ENCODE data around the gene CPLX1. TPM values are rescaled to one million over a fixed set of nuclear protein-coding genes. Genes with fewer than 3 reads are reported as not detected.

CPLX1 gene
- total RNA-seq, 2 donors from 2014 or later: 0.85 to 1.2 TPM

- DNase-seq (ENCODE audit: low spot score) (no peak), ATAC-seq (ENCODE audit: insufficient number of reproducible peaks, low FRiP score, low read depth) (no peak)
- Histone ChIP-seq H3K4me3 (peak overlapping the region; percentile 54), H3K9me3 (no peaks in the 10 kb centered on the region), H3K36me3 (no peaks in the 10 kb centered on the region), H3K27ac (no peak overlapping the region), H3K27me3 (replicated peaks; ENCODE audit: insufficient read depth) (peaks cover 11% of the 10 kb centered on the region), H3K4me1 (ENCODE audit: control insufficient read depth in 1 of 2, low read depth in 2 of 2) (peaks cover 3 to 21% of the 10 kb centered on the region in 2 donors)
- TF ChIP-seq CTCF (IDR thresholded peaks at IDR 0.05): no peak
Measured at GRCh38 chr4:795726-796119, 30.2 kb downstream of the CPLX1 start.

GRCh38 chr4:794900-795725 is 30.8 kb downstream of the CPLX1 start:
- no peak overlapping the region for H3K27ac ChIP-seq
- H3K4me3 ChIP-seq: peak overlapping the region; percentile 54
- ATAC-seq (ENCODE audit: insufficient number of reproducible peaks, low FRiP score, low read depth): no peak
- H3K4me1 ChIP-seq (ENCODE audit: control insufficient read depth in 1 of 2, low read depth in 2 of 2): peaks cover 3 to 21% of the 10 kb centered on the region in 2 donors
- H3K27me3 ChIP-seq (replicated peaks; ENCODE audit: insufficient read depth): peaks cover 11% of the 10 kb centered on the region
- no peak for TF ChIP-seq CTCF (IDR thresholded peaks at IDR 0.05)
- no peaks in the 10 kb centered on the region for H3K36me3 ChIP-seq
- DNase-seq (ENCODE audit: low spot score): no peak
- no peaks in the 10 kb centered on the region for H3K9me3 ChIP-seq

- H3K9me3 ChIP-seq: no peaks in the 10 kb centered on the region
- no peaks in the 10 kb centered on the region for H3K36me3 ChIP-seq
- no peak for DNase-seq (ENCODE audit: low spot score)
- peaks cover 3 to 21% of the 10 kb centered on the region in 2 donors for H3K4me1 ChIP-seq (ENCODE audit: control insufficient read depth in 1 of 2, low read depth in 2 of 2)
- no peak for TF ChIP-seq CTCF (IDR thresholded peaks at IDR 0.05)
- ATAC-seq (ENCODE audit: insufficient number of reproducible peaks, low FRiP score, low read depth): no peak
- H3K27ac ChIP-seq: no peak overlapping the region
- H3K27me3 ChIP-seq (replicated peaks; ENCODE audit: insufficient read depth): peaks cover 11% of the 10 kb centered on the region
- no peak overlapping the region for H3K4me3 ChIP-seq
Measured at GRCh38 chr4:793941-794621, 31.8 kb downstream of the CPLX1 start.

GRCh38 chr4:793093-793861 is 32.7 kb downstream of the CPLX1 start:
- Histone ChIP-seq H3K4me3 (no peak overlapping the region), H3K9me3 (no peaks in the 10 kb centered on the region), H3K36me3 (no peaks in the 10 kb centered on the region), H3K4me1 (ENCODE audit: control insufficient read depth in 1 of 2, low read depth in 2 of 2) (peaks cover 3 to 21% of the 10 kb centered on the region in 2 donors), H3K27me3 (replicated peaks; ENCODE audit: insufficient read depth) (peaks cover 11% of the 10 kb centered on the region), H3K27ac (no peak overlapping the region)
- no peak for ATAC-seq (ENCODE audit: insufficient number of reproducible peaks, low FRiP score, low read depth)
- no peak for DNase-seq (ENCODE audit: low spot score)
- no peak for TF ChIP-seq CTCF (IDR thresholded peaks at IDR 0.05)

GRCh38 chr4:792626-793092 is 33.3 kb downstream of the CPLX1 start:
- H3K9me3 ChIP-seq: no peaks in the 10 kb centered on the region
- peaks cover 3 to 21% of the 10 kb centered on the region in 2 donors for H3K4me1 ChIP-seq (ENCODE audit: control insufficient read depth in 1 of 2, low read depth in 2 of 2)
- DNase-seq (ENCODE audit: low spot score): no peak
- peak overlapping the region; percentile 49 for H3K4me3 ChIP-seq
- H3K27ac ChIP-seq: no peak overlapping the region
- peaks cover 11% of the 10 kb centered on the region for H3K27me3 ChIP-seq (replicated peaks; ENCODE audit: insufficient read depth)
- no peak for ATAC-seq (ENCODE audit: insufficient number of reproducible peaks, low FRiP score, low read depth)
- H3K36me3 ChIP-seq: no peaks in the 10 kb centered on the region
- no peak for TF ChIP-seq CTCF (IDR thresholded peaks at IDR 0.05)
